ENCODE measurements around the gene XPO6. TPM values are rescaled to one million over a fixed set of nuclear protein-coding genes. Genes with fewer than 3 reads are reported as not detected.

Gene XPO6
- total RNA-seq, 1 donor from 2014 or later = 71.6 TPM

GRCh38 chr16:28085389-28086171 is 126.2 kb downstream of the XPO6 start:
- TF ChIP-seq EZH2 (IDR thresholded peaks at IDR 0.05) (no peak), EZH2phosphoT487 (IDR thresholded peaks at IDR 0.05) (no peak), CTCF (IDR thresholded peaks at IDR 0.05) (no peak)
- H3K4me3 Mint-ChIP-seq = no peak overlapping the region

GRCh38 chr16:28084209-28084608 is 127.6 kb downstream of the XPO6 start:
- H3K79me2 ChIP-seq (ENCODE audit: low read depth) = no peaks in the 10 kb centered on the region
- TF ChIP-seq EZH2phosphoT487 (IDR thresholded peaks at IDR 0.05) (no peak), EZH2 (IDR thresholded peaks at IDR 0.05) (no peak), CTCF (IDR thresholded peaks at IDR 0.05) (no peak)
- H3K4me2 ChIP-seq = no peak overlapping the region
- no peak for DNase-seq (ENCODE audit: low spot score)
- H2AFZ ChIP-seq (replicated peaks) = no peak overlapping the region
- H3K9me3 ChIP-seq (ENCODE audit: low read depth) = no peaks in the 10 kb centered on the region
- H3K9me3 Mint-ChIP-seq = no peaks in the 10 kb centered on the region
- no peak overlapping the region for H3K9ac ChIP-seq
- no peaks in the 10 kb centered on the region for H4K20me1 ChIP-seq (ENCODE audit: low read depth)
- peaks cover 6% of the 10 kb centered on the region for H3F3A ChIP-seq (ENCODE audit: low read depth)
- H3K4me1 Mint-ChIP-seq = peaks cover 20% of the 10 kb centered on the region
- no peak overlapping the region for H3K4me3 Mint-ChIP-seq
- no peaks in the 10 kb centered on the region for H3K36me3 Mint-ChIP-seq
- no peak overlapping the region for H3K27ac ChIP-seq
- no peaks in the 10 kb centered on the region for H3K27me3 ChIP-seq
- peaks cover 5% of the 10 kb centered on the region for H3K4me1 ChIP-seq
- H3K27me3 Mint-ChIP-seq (ENCODE audit: insufficient read depth, low read depth) = peaks cover 2% of the 10 kb centered on the region
- H3K4me3 ChIP-seq = no peak overlapping the region
- no peaks in the 10 kb centered on the region for H3K36me3 ChIP-seq
- H3K27ac Mint-ChIP-seq = no peak overlapping the region

More at GRCh38 chr16:28085389-28086171, 126.2 kb downstream of the XPO6 start:
- Histone ChIP-seq H3K79me2 (ENCODE audit: low read depth) (no peaks in the 10 kb centered on the region), H3K4me1 (peaks cover 5% of the 10 kb centered on the region), H3K9ac (no peak overlapping the region), H3K36me3 (no peaks in the 10 kb centered on the region), H3F3A (ENCODE audit: low read depth) (peaks cover 14% of the 10 kb centered on the region), H3K4me2 (no peak overlapping the region), H3K4me3 (no peak overlapping the region), H3K27me3 (no peaks in the 10 kb centered on the region), H3K27ac (no peak overlapping the region), H2AFZ (replicated peaks) (no peak overlapping the region), H3K9me3 (ENCODE audit: low read depth) (no peaks in the 10 kb centered on the region), H4K20me1 (ENCODE audit: low read depth) (no peaks in the 10 kb centered on the region)
- DNase-seq (ENCODE audit: low spot score) = no peak
- Mint-ChIP-seq H3K36me3 (no peaks in the 10 kb centered on the region), H3K27me3 (ENCODE audit: insufficient read depth, low read depth) (peaks cover 2% of the 10 kb centered on the region), H3K9me3 (no peaks in the 10 kb centered on the region), H3K4me1 (peaks cover 20% of the 10 kb centered on the region), H3K27ac (no peak overlapping the region)

- Histone ChIP-seq H3K4me1 (peaks cover 5% of the 10 kb centered on the region), H4K20me1 (ENCODE audit: low read depth) (no peaks in the 10 kb centered on the region), H3K9me3 (ENCODE audit: low read depth) (no peaks in the 10 kb centered on the region), H3K27me3 (no peaks in the 10 kb centered on the region), H3F3A (ENCODE audit: low read depth) (peaks cover 6% of the 10 kb centered on the region), H3K79me2 (ENCODE audit: low read depth) (no peaks in the 10 kb centered on the region), H3K4me2 (peak overlapping the region; percentile 48), H3K36me3 (no peaks in the 10 kb centered on the region), H3K9ac (no peak overlapping the region), H3K4me3 (no peak overlapping the region), H3K27ac (no peak overlapping the region), H2AFZ (replicated peaks) (no peak overlapping the region)
- H3K9me3 Mint-ChIP-seq = no peaks in the 10 kb centered on the region
- no peak overlapping the region for H3K4me3 Mint-ChIP-seq
- H3K36me3 Mint-ChIP-seq = no peaks in the 10 kb centered on the region
- no peak overlapping the region for H3K27ac Mint-ChIP-seq
- H3K27me3 Mint-ChIP-seq (ENCODE audit: insufficient read depth, low read depth) = peaks cover 5% of the 10 kb centered on the region
- TF ChIP-seq CTCF (IDR thresholded peaks at IDR 0.05) (no peak), EZH2 (IDR thresholded peaks at IDR 0.05) (no peak), EZH2phosphoT487 (IDR thresholded peaks at IDR 0.05) (no peak)
- peaks cover 24% of the 10 kb centered on the region for H3K4me1 Mint-ChIP-seq
- peak; percentile 78 for DNase-seq (ENCODE audit: low spot score)
Observed at GRCh38 chr16:28082624-28083023, 129.1 kb downstream of the XPO6 start.
